Non-pigmented ciliary epithelial cell (primary cell): ENCODE data around the gene ZNF534.
"Not testable (repeated sequence)": the region's sequence is repeated elsewhere in the genome, so short reads cannot be mapped to it uniquely, and the experiment has no call there.

Experiments used
- DNase-seq: peaks from one replicate; pipeline ENCODE4 v3.0.0-alpha.2; 2010; ENCODE audit warnings: low read depth

ZNF534 gene

DNA sequence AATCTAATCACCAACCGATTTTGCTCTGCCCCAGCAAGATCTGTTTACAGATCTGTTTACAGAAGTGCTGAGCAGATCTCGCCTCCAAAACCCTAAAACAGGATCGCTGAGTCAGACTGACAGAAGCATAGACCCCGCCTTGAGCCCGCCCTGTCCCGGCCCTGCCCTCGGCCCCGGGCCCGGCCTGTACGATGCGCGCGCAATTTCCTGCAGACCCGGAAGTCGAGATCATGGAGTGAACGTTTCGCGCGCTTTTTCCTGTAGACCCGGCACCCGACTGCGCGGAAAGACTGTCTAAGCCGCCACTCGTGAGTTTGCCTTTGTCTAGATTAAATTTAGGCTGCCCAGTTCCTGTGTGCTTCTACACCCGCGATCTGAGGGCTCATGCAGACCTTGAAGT is at the start of gene ZNF534:
Gene ZNF534 (plus strand): TSS at position 212 of the 400 bp plus-strand sequence. CDS start 2,327 bp downstream, outside the sequence.
- no peak for DNase-seq

DNA sequence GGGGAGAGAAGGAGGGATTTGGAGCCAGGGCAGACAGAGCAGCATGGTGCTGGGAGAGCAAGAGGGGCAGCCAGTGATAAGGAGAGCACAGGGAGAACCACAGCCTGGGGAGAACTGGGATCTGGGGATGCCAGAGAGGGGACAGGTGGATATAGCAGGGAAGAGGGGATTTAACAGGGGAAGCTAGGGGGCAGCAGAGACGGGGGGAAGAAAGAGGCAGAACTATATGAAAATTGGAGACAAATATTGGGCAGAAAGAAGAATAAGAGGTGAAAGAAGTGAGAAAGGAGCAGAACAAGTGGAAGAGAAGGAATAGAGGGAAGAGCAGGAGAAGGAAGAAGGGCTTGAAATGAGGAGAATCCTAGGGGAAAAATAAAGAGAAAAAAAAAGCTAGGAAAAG is 37.8 kb upstream of the ZNF534 start:
- no peak for DNase-seq

DNA sequence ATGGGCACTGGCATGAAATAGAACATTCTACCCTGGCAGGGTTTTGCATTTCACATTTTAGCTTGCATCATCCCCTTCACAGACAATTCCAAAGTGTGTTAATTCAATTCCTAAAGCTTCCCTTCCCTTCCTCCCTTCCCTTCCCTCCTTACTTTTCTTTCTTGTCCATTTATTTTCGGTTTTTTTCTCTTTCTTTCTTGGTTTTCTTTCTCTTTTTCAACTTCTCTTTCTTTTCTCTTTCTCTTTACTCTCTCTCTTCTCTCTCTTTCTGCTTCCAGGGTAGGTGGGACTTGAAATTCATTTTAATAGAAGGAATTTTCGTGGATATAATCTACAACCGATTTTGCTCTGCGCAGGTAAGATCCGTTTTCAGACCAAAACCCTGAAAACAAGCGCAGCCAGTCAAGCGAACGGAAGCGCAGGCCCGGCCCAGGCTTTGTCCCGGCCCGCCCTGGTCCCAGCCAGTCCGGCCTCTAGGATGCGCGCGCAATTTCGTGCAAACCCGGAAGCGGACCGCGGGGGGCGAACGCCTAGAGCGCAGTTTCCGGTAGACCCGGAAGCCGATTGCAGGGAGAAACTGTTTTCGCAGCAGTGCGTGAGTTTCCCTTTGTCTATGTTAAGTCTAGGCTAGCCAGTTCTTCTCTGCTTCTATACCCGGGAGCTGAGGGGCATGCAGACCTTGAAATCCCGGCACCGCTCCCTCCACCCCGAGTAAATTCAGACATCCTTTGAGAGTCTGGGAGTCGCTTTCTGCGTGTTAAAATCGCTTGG is 31.5 kb upstream of the ZNF534 start, which contains the start of gene ZNF528:
Gene ZNF528 (plus strand): TSS at position 540 of the 771 bp plus-strand sequence. CDS start 4,165 bp downstream, outside the sequence.
- peak; percentile 58 for DNase-seq

DNA sequence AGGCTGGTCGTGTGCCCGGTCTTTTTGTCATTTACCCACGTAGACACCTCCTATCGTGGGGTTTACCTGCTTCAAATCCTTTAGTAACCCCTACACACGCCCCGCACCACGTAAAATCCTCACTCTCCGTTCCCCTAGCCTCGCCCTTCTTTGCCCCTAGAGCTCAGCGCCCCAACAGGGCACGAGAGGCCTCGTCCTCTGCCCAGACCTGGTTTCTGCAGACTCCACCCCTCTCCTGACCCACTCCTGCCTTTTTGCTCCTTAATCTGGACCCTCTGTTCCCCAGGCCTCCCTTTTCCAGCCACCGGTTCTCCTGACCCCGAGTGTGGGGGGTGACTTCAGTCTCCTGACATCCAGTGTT is 30.9 kb upstream of the ZNF534 start:
- DNase-seq: no peak

DNA sequence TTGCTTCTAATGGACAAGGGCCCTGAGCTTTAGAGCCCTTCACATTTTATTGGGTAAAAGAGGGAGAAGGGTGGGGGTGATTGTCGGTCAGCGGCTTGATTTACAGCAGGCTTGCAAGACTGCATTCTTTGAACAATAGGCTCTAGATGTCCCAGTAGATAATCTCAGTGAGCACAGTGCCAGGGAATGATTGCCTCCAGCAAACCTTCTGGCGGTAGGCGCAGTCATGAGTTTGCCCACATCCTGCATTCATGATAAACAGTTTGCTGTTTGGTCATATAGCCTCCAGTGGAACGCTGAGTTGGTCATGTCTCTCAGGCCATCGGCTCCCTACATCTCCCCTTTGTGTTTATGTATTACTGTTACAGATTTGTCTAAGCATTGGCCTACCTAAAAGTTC is 18.7 kb upstream of the ZNF534 start:
- no peak for DNase-seq

DNA sequence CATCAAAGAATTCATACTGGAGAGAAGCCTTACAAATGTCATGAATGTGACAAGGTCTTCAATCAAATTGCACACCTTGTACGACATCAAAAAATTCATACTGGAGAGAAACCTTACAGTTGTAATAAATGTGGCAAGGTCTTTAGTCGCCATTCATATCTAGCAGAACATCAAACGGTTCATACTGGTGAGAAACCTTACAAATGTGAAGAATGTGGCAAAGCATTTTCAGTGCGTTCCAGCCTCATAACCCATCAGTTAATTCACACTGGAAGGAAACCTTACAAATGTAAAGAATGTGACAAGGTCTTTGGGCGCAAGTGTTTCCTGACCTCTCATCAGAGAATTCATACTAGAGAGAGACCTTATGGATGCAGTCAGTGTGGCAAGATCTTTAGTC is 13.2 kb upstream of the ZNF534 start:
- no peak for DNase-seq

DNA sequence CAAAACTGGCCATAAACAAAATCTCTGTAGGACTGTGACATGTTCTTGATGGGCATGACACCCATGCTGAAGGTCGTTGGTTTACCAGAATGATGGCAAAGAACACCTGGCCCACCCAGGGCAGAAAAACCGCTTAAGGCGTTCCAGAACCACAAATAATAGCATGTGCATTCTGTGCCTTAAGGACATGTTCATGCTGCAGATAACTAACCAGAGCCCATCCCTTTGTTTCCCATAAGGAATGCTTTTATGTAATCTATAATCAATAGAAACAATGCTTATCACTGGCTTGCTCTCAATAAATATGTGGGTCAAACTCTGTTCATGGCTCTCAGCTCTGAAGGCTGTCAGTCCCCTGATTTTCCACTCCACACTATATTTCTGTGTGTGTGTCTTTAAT is 13.2 kb downstream of the ZNF534 start:
- DNase-seq: no peak

DNA sequence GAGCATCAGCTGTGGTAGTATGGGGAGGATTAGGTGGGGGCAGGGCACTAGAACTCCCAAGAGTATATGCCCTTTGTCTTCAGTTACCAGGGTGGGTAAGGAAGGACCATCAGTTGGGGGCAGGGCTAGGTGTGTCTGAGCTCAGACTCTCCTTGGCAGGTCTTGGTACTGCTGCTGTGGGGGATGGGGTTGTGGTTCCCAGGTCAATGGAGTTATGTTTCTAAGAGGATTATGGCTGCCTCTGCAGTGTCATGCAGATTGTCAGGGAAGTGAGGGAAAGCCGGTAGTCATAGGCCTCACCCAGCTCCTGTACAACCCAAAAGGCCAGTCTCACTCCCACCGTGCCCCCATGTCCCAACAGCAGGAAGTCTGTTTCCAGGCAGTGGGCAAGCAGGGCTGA is 15.6 kb downstream of the ZNF534 start:
- DNase-seq: no peak

DNA sequence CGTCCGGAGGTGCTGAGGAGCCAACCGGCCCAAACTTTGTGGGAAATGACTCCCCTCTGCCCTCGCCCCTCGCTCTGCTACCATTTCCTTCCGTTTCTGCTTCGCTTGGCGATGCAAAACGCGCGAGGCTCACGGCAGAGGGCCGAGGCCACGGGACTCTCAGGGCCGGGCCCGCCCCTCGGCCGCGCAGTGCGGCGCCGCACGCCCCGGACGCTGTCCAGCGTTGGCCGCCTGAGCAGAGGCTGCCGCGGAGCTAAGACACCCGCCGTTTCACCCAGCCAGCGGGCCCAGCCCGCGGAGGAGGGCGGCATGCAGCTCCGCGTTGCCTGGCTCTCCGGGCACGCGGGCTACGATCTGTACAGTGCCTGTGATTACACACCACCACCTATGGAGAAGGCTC is 22.3 kb downstream of the ZNF534 start:
- DNase-seq: no peak

DNA sequence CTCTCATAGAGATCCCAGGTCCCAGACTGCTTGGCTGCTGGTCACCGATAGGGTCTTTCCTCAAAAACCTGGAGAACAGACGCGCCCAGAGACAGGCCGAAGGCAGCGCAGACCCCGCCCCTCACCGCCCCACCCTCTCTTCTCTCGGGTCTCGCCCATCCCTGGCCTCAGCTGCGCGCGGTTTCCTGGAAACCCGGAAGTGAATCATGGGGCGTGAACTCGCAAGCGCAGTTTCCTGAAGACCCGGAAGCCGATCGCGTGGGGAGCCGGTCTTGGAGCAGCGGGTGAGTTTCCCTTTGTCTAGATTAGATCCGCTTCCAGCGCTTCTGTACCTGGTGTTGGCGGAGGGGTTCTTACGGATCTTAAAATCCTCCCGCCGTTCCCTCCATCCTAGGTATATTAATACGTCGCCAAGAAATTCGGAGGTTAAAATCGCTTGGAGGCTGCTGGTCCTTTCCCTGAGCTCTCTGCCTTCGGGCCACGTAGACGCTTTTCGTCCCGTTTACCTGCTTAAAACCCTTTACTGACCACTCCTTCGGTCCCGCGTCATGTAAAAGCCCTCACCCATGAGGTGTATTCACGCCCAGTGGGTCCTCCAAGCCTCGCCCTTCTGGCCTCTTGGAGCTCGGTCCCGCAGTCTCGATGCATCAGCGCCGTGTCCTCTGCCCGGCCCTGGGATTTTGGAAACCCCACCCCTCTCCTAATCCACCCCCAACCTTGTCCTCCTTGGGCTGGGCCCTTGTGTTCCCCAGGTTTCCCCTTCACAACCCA is 24.6 kb downstream of the ZNF534 start, which contains the start of gene ZNF578:
Gene ZNF578 (plus strand): TSS at position 230 of the 771 bp plus-strand sequence. CDS start 48,293 bp downstream, outside the sequence.
- DNase-seq: peak; percentile 53

DNA sequence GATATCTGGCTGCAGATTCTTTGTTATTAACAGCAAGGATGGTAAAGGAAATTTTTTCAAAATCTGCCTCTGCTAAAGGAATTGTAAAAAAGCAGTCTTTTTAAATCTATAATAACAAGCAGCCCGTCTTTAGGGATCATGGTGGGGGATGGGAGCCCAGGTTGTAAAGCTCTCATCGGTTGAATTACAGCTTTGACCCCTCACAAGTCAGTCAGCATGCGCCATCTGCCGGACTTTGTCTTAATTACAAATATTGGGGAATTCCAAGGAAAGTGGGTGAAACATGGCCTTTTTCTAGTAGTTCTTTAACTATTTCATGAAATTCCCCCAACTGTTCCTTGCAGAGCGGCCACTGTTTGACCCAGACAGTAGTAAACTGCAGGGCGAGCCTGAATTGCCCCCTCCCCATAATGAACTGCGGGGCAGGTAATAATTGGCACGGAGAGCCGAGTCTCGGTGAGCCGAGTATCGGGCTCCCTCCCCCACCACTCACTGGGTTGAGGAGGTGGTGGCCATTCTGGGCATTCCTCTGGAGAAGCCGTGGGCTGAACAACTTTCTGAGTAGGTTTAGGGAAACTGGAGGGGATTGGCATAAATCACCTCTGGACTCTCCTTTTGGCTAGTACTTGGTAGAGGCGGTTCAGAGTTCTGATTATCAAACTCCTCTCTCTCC is 36.0 kb downstream of the ZNF534 start:
- DNase-seq: no peak

DNA sequence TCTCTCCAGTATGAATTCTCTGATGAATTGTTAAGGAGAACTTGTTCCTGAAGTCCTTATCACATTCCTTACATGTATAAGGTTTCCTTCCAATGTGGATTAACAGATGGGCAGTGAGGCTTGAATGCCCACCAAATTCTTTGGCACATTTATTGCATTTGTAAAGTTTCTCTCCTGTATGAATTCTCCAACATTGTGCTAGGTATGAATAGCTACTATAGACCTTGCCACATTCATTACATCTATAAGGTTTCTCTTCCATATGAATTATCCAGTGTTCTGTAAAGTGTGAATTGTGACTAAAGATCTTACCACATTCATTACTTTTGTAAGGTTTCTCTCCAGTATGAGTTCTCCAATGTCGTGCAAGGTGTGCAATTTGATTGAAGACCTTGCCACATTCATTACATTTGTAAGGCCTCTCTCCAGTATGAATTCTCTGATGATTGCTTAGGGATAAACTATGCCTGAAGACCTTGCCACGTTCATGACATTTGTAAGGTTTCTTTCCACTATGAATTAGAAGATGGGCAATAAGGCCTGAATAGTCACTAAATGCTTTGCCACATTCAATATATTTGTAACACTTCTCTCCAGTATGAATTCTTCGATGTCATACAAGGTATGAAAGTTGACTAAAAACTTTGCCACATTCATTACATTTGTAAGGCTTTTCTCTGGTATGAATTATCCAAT is 44.9 kb downstream of the ZNF534 start:
- no peak for DNase-seq

DNA sequence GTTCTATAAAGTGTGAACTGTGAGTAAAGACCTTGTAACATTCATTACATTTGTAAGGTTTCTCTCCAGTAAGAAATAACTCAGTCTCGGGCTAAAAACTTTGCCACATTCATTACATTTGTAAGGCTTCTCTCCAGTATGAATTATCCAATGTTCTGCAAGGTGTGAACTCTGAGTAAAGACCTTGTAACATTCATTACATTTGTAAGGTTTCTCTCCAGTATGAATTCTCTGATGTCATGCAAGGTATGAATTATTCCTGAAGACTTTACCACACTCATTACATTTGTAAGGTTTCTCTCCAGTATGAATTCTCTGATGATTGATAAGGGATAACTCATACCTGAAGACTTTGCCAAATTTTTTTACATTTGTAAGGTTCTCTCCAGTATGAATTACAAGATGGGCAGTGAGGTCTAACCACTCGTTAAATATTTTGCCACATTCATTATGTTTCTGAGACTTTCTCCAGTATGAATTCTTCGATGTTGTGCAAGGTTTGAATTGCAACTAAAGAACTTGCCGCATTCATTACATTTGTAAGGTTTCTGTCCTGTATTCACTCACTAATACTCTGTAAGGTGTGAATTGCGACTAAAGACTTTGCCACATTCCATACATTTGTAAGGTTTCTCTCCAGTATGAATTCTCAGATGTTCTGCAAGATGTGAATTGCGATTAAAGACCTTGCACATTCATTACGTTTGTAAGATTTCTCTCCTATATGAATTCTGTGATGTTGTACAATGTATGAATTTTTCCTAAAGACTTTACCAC is 45.6 kb downstream of the ZNF534 start:
- no peak for DNase-seq

DNA sequence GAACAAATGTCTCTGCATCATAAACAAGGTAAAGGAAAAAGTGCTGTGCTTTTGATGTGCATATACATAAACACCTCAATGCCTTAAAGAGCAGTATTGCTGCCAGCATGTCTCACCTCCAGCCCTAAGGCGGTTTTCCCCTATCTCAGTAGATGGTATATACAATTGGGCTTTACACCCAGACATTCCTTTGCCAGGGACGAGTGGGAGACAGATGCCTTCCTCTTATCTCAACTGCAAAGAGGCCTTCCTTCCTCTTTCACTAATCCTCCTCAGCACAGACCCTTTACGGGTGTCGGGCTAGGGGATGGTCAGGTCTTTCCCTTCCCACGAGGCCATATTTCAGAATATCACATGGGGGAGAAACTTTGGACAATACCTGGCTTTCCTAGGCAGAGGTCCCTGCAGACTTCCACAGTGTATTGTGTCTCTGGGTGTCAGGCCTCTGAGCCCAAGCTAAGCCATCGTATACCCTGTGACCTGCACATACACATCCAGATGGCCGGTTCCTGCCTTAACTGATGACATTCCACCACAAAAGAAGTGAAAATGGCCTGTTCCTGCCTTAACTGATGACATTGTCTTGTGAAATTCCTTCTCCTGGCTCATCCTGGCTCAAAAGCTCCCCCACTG is 55.3 kb downstream of the ZNF534 start:
- not testable (repeated sequence) for DNase-seq

DNA sequence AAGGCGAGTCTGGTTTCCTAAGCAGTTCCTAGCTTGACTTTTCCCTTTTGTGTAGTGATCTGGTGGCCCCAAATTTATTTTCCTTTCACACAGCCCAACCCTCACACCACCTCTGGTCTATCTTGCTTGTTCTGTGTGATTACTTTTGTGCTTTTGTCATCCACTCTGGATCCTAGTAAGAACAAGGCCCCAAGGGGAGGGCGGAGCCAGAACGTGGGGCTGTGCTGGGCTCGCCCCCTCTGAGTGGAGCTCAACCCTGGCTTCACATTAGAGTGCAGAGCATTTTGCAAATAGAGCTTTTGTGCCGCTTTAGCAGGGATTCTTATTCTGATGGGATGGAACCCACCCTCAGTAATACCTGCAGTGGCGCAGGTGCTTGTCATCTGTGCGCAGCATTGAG is 56.1 kb downstream of the ZNF534 start:
- not testable (repeated sequence) for DNase-seq

DNA sequence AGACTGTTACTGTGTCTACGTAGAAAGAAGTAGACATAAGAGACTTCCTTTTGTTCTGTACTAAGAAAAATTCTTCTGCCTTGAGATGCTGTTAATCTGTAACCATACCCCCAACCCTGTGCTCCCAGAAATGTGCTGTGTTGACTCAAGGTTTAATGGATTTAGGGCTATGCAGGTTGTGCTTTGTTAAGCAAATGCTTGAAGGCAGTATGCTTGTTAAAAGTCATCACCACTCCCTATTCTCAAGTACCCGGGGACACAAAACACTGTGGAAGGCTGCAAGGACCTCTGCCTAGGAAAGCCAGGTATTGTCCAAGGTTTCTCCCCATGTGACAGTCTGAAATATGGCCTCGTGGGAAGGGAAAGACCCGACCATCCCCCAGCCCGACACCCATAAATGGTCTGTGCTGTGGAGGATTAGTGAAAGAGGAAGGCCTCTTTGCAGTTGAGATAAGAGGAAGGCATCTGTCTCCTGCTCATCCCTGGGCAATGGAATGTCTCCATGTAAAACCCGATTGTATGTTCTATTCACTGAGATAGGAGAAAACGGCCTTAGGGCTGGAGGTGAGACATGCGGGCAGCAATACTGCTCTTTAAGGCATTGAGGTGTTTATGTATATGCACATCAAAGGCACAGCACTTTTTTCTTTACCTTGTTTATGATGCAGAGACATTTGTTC is 56.8 kb downstream of the ZNF534 start:
- DNase-seq: not testable (repeated sequence)

DNA sequence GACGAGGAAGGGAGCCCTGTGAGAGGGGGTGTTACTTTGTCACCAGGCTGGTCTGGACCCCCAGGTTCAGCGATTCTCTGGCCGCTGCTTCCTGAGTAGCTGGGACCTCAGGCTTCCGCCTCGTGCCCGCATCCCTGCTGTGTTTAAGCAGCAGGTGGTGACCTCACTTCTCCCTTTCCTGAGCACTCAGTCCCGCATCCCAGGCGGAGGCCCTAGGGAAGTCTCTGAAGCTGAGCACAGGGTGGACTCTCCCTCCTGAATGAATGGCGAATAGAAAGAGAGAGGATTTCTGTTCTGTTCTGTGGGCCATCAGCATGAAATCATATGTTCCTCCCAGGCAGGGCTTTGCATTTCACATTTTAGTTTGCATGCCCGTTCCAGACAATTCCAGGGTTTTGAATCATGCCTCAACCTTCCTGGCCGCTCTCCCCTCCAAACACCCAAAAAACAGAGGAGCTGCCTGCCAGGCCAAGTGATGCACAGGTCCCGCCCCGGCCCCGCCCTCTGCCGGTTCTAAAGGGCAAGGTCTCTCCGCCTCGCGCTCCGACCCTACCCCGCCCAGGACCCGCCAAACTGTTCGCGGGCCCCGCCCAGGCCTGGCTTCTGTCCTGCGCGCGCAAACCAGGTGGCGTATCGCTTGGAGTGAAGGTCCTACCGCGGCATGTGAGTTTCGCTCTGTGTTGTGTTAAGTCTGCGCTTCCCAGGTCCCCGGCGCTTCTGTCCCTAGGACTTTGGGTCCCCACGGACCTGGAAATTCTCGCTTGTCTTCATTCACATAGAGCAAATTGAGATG is 63.4 kb downstream of the ZNF534 start:
- DNase-seq: no peak

DNA sequence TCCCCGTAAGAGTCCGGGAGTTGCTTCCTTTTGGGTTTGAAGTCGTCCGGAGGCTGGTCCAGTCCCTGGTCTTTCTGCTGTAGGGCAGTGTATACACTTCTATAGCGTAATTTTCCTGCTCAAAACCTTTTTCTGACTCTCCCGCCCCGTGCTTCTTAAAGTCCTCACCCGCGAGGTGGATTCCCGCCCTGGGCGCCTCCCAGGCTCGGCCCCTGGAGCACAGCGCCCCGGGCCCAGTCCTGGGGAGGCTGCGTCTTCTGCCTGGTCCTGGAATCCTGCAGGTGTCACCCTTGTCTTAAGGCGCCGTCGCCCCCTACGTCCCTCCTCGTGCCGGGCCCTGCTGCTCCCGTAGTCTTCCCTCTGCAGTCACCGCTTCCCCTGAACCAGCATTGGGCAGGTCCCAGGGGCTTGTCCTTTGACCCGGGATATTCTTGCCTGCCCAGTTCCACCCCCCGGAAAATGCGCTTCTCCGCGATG is 64.1 kb downstream of the ZNF534 start:
- no peak for DNase-seq

DNA sequence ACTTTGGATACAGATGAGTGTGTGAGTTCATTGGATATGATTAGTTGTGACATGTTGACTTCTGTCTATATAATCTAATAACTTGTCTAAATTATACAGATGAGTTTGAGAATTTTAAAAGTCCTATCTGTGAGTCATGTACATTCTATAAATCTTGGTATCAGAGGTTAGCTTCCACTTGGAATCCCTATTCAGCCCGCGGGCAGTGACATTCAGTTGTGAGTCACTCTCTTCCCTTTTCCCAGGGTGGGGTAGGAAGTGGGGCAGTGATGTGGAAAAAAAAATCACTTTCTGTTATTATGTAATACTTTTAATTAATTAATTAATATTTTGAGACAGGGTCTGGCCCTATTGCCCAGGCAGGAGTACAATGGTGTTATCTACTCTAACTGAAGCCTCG is 65.6 kb downstream of the ZNF534 start:
- no peak for DNase-seq
